Measurements from ENCODE around the gene TSSK3.

Gene TSSK3

DNA sequence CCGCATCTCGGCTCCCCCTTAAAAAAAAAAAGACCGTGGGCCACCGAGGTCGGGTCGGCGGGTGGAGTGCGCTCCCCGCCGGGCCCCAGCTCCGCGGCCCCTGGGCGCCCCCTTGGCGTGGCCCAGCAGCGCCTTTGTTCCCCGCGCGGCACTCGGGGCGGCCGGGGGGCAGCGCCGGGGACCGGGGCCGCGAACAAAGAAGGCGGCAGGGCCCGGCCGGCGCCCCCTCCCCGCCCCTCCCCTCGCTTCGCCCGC lies 26.9 kb upstream of the TSSK3 start:
- in situ Hi-C loops (cut with HindIII; ENCODE audit: low sequenced_read_pairs): no loop called here
- no peak for DNase-seq (ENCODE audit: low read depth, low spot score)
- TF ChIP-seq, protein P1, sequence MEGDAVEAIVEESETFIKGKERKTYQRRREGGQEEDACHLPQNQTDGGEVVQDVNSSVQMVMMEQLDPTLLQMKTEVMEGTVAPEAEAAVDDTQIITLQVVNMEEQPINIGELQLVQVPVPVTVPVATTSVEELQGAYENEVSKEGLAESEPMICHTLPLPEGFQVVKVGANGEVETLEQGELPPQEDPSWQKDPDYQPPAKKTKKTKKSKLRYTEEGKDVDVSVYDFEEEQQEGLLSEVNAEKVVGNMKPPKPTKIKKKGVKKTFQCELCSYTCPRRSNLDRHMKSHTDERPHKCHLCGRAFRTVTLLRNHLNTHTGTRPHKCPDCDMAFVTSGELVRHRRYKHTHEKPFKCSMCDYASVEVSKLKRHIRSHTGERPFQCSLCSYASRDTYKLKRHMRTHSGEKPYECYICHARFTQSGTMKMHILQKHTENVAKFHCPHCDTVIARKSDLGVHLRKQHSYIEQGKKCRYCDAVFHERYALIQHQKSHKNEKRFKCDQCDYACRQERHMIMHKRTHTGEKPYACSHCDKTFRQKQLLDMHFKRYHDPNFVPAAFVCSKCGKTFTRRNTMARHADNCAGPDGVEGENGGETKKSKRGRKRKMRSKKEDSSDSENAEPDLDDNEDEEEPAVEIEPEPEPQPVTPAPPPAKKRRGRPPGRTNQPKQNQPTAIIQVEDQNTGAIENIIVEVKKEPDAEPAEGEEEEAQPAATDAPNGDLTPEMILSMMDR (IDR thresholded peaks at IDR 0.05; ENCODE audit: low read depth, low read length): no peak

DNA sequence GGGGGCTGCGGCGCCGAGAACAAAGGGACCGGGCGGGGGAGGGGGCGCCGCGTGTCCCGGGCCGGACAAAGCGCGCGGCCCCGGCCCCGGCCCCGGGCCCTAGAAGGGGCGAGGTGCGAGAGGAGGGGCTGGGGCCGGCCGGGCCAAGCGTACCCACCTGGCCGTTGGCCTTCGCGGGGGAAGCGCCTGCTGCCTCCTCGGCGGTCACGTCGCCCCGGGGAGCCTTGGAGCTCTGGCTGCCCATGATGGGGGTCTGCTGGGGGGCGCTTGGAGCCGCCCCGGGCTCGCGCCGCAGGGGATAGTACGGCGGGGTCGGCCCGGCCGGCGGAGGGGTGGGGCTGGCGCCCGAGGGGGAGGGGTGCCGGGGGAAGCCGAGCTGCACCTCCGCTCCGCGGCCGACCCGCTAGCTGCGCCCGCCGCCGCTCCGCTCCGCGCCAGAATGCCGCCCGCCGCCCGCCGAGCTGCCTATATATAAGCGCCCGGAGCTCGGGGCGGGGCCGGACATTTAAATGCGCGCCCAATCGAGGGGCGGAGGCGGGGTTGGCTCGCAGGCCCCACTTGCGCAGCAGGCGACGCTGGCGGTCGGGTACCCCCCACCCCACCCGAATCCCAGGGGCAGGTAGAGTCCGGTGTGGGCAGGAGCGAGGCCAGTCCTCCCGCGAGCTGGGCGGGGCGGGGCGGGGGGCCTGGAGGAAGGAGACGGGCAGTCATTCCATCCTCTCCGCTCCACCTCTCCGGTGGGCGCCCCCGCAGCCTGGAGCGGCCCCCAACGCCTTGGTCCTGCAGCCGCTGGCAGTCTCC lies 26.3 kb upstream of the TSSK3 start, which contains the start of gene MARCKSL1:
Gene MARCKSL1, minus strand, starts transcription at position 444 of the 801 bp plus-strand sequence. Its CDS starts 200 bp downstream, at position 244.
- DNase-seq (ENCODE audit: low read depth, low spot score): peak; percentile 65

More for the DNA sequence above, 26.9 kb upstream of the TSSK3 start:
- peak overlapping the region; percentile 69 for H3K4me3 ChIP-seq (ENCODE audit: low read depth, low read length)

DNA sequence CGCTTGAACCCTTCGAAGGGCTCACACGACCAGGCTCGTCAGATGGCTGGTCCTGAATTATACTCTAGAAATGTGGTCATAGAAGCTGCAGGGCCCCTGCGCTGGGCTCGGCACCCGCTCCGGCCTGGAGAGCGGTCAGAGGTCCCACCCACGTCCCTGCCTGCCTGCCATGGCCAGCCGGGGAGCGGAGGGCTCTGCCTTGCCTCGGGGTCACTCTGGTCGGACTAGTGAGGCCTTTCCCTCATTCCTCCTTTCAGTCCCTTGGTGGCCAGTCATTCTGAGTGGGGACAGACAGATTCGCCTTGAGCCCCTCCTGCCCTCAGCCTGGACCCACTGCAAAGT lies 25.8 kb upstream of the TSSK3 start:
- TF ChIP-seq, protein P1 (IDR thresholded peaks at IDR 0.05; ENCODE audit: low read depth, low read length): no peak
- DNase-seq (ENCODE audit: low read depth, low spot score): no peak
- in situ Hi-C loops (cut with HindIII; ENCODE audit: low sequenced_read_pairs): no loop called here
- H3K4me3 ChIP-seq (ENCODE audit: low read depth, low read length): peak overlapping the region; percentile 69

More for the DNA sequence above, 26.3 kb upstream of the TSSK3 start, which contains the start of gene MARCKSL1:
- in situ Hi-C loops (cut with HindIII; ENCODE audit: low sequenced_read_pairs): no loop called here
- TF ChIP-seq, protein P1 (IDR thresholded peaks at IDR 0.05; ENCODE audit: low read depth, low read length): no peak
- H3K4me3 ChIP-seq (ENCODE audit: low read depth, low read length): peak within 1 kb of the TSS; percentile 69

DNA sequence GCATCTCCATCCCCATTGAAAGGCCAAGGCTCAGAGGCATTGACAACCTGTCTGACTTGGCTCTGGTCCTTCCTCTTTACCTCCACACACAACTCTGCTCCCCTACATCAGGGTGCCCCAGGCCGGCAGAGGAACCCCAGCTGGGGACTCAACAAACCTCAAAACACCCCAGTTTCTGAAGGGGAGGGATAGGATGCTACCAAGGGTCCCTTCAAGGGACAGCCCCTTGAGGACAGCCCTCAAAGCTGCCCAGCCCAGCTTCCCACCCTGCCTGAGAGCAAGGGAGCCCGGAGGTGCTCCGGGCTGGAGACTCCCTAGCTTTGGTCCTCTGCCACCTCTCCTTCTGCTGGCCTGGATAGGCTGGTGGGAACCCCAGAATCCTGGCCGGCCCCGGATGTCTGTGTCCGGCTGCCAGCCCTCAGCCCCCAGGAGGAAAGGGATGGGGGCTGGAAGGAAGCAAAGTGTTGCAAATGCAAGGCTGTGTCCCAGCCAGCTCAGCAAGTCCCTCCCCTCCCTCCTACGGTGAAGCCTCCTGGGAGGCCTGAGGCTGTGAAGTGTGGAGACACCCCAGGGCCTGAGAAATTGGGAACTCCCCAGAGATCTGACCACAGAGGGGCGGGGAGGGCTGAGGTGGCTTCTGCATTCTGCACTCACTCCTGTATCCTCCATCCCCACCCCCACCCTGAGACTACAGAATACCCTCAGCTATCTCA lies 25.2 kb upstream of the TSSK3 start:
- H3K4me3 ChIP-seq (ENCODE audit: low read depth, low read length): no peak overlapping the region
- TF ChIP-seq, protein P1 (IDR thresholded peaks at IDR 0.05; ENCODE audit: low read depth, low read length): no peak
- no peak for DNase-seq (ENCODE audit: low read depth, low spot score)
- in situ Hi-C loops (cut with HindIII; ENCODE audit: low sequenced_read_pairs): no loop called here

DNA sequence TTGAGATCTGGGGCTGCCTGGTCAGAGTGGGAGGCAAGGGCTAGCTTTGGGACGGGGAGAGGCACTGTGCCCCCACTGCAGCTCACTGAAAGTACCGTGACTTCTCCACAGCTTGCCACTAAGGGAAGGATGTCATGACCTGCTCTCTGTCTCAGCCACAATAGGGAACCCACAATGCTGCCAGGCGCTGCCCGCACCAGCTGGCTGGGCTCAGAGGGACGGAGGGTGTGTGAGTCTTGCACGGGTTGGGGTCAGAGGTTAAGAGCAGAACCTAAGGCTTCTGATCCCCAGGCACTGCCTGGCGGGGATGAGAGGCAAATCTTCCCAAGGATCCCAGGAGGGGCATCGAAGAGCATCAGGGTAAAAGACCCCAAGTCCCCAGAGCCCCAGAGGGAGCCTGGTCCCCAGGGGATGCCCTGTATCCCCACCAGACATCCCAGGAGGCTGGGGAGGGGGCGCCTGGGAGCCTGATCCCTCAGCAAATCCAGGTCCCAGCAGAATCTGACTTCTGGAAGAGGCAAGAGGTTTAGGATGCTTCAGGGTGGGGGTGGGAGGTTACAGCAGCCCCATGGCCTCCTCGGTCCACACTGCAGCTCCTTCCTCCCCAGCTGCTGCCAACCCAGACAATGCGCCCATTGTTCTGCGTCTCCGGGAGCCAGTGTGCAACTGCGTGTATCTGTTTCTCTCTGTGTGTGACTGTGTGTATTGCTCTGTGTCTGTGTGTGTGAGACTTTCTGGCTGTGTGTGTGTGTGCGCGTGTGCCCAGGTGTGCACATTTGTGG lies 24.3 kb upstream of the TSSK3 start:
- in situ Hi-C loops (cut with HindIII; ENCODE audit: low sequenced_read_pairs): no loop called here
- DNase-seq (ENCODE audit: low read depth, low spot score): no peak
- TF ChIP-seq, protein P1 (IDR thresholded peaks at IDR 0.05; ENCODE audit: low read depth, low read length): no peak
- H3K4me3 ChIP-seq (ENCODE audit: low read depth, low read length): no peak overlapping the region

DNA sequence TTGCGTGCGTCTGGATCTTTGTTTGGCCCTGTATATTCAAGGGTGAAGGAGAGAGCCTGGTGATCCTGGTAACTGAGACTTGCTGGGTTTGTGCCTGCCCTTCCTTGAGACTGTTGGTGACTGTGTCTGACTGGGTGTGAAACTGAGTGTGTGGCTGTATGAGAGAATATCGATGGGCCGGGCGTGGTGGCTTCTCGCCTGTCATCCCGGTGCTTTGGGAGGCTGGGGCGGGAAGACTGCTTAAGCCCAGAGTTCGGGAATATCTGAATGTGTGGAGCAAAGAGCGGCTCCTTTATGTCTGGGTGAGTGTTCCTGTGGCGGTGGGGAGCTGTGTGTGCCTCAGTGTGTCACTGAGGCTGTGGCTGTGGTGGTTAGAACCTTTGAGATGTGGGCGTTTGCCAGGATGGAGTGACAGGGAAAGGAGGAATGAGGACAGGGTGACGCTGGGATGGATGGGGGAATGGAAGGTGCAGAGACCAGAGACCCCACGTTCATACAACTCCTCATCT lies 23.6 kb upstream of the TSSK3 start:
- in situ Hi-C loops (cut with HindIII; ENCODE audit: low sequenced_read_pairs): no loop called here
- DNase-seq (ENCODE audit: low read depth, low spot score): no peak
- TF ChIP-seq, protein P1 (IDR thresholded peaks at IDR 0.05; ENCODE audit: low read depth, low read length): no peak
- no peak overlapping the region for H3K4me3 ChIP-seq (ENCODE audit: low read depth, low read length)

All from astrocyte of the spinal cord (primary cell).